Activated CD4-positive, alpha-beta T cell treated with anti-CD3 and anti-CD28 coated beads for 48 hours (primary cell): ENCODE measurements around the gene ARL6IP1.
"Not testable (repeated sequence)": the region's sequence is repeated elsewhere in the genome, so short reads cannot be mapped to it uniquely, and the experiment has no call there.

ENCODE experiments used
- DNase-seq: peaks from one replicate; pipeline ENCODE4 v3.0.0-alpha.2; 2020

ARL6IP1 gene

DNA sequence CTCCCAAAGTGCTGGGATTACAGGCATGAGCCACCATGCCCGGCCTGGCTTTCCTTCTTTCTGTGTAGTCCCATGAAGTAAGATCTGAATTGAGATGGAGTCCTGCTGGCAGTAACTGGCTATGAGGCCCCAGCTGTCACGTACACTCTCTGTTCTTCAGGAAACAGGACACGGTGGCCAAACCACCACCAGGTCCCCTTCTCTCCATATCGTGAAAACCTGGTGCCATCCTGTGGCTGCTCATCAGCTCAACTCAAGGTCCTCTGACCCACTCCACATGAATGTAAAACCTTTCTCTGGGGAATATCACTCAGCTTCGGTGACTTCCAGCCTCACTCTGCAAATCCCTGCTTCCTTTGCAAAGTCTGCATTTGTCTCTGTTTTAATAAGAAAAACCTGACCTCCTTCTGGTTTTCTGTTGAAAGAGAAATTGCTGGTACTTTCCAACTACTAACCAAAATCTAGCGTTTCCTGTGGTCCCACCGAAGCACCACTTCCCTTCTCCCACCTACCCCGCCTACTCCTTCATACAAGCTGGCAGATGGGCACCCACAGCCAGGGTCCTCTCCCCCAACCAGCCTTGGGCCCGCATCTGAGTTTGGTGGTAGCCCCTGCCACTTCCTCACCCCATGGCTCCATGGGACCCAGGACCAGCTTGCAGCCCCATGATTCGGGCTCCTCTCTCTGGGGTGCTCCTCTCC lies 43.2 kb downstream of the ARL6IP1 start:
- not testable (repeated sequence) for DNase-seq

DNA sequence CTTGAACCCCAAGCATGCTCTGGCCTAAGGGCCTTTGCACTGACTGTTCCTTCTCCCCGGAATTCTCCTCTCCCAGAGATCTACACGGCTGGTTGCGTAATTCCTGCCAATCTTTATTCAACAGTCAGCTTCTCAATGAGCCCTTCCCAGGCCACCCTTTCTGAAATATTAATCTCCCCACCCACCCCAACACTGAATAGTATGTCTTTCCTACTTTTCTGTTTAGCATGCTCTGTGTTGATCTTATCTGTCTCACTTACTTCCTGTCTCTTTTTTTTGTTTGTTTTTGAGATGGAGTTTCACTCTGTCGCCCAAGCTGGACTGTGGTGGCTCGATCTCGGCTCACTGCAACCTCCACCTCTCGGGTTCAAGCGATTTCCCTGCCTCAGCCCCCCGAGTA lies 44.7 kb downstream of the ARL6IP1 start:
- not testable (repeated sequence) for DNase-seq

DNA sequence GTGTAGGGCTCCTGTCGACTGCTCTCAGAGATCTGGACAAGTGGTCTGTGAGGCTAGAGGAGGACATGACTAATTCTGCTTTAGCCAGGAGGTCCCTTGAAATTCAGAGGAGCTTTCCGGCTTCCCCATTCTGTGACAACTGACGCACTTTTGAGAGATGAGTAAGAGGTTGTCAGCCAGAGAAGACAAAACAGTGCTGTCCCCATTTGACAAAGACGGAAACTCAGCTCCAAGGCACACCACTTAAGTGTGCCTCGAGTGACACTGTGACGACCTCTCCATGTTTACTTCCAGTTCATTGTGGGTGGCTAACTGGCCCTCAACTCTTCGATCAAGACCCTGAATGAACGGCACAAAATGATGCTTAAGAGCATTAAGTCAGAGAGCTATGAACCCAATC lies 58.5 kb downstream of the ARL6IP1 start:
- not testable (repeated sequence) for DNase-seq
